Chondrocyte (in vitro differentiated cells): ENCODE measurements around the gene MAP2K5. TPM values are rescaled to one million over a fixed set of nuclear protein-coding genes. Genes with fewer than 3 reads are reported as not detected.

Experiments used
- DNase-seq: peaks from one replicate; pipeline ENCODE4 v3.0.0; 2021; ENCODE audit warnings: mixed read lengths, low spot score
- H3K27ac Mint-ChIP-seq: one replicate; pipeline ENCODE4 v1.8.0; 2021; ENCODE audit warnings: mild to moderate bottlenecking, moderate library complexity, mixed read lengths; ENCODE audit not compliant: unreplicated experiment
- H3K27me3 Mint-ChIP-seq: 2 replicates; pipeline ENCODE4 v1.8.0; 2021; ENCODE audit warnings: low read depth, mixed read lengths
- H3K36me3 Mint-ChIP-seq: 2 replicates; pipeline ENCODE4 v1.8.0; 2021; ENCODE audit warnings: low read depth, mixed read lengths
- H3K4me1 Mint-ChIP-seq: 2 replicates; pipeline ENCODE4 v1.8.0; 2021; ENCODE audit warnings: low read depth, mild to moderate bottlenecking, mixed read lengths
- H3K4me3 Mint-ChIP-seq: one replicate; pipeline ENCODE4 v1.8.0; 2021; ENCODE audit warnings: mild to moderate bottlenecking, moderate library complexity, mixed read lengths; ENCODE audit not compliant: unreplicated experiment
- H3K9me3 Mint-ChIP-seq: 2 replicates; pipeline ENCODE4 v1.8.0; 2021; ENCODE audit warnings: low read depth, mixed read lengths
- CTCF ChIP-seq: fragments of 200-600 bp; sonication (generic); IDR thresholded peaks from 2 replicates; pipeline ENCODE4 v1.5.0; 2021; ENCODE audit warnings: antibody characterized with exemption, mild to moderate bottlenecking, moderate library complexity
- total RNA-seq: library from RNA; stranded (reverse); gene quantifications from 3 replicates; pipeline ENCODE4 v1.2.1, GENCODE V29; 2021

MAP2K5 gene
- total RNA-seq, 1 donor from 2014 or later: 14.0 TPM

GRCh38 chr15:67828278-67828968 lies 285.9 kb downstream of the MAP2K5 start:
- peak overlapping the region; percentile 51 for H3K4me3 Mint-ChIP-seq
- TF ChIP-seq CTCF: no peak
- peaks cover 41% of the 10 kb centered on the region for H3K4me1 Mint-ChIP-seq
- H3K9me3 Mint-ChIP-seq: no peaks in the 10 kb centered on the region
- DNase-seq: peak; percentile 60
- H3K36me3 Mint-ChIP-seq: peaks cover 6% of the 10 kb centered on the region
- H3K27ac Mint-ChIP-seq: no peak overlapping the region
- peaks cover 64% of the 10 kb centered on the region for H3K27me3 Mint-ChIP-seq

- no peak overlapping the region for H3K4me3 Mint-ChIP-seq
- peaks cover 41% of the 10 kb centered on the region for H3K4me1 Mint-ChIP-seq
- no peak for TF ChIP-seq CTCF
- DNase-seq: peak; percentile 75
- no peak overlapping the region for H3K27ac Mint-ChIP-seq
- H3K36me3 Mint-ChIP-seq: peaks cover 4% of the 10 kb centered on the region
- peaks cover 63% of the 10 kb centered on the region for H3K27me3 Mint-ChIP-seq
- H3K9me3 Mint-ChIP-seq: no peaks in the 10 kb centered on the region
Measured at GRCh38 chr15:67828969-67829646, 286.6 kb downstream of the MAP2K5 start.

GRCh38 chr15:67829647-67830504 lies 287.4 kb downstream of the MAP2K5 start:
- Mint-ChIP-seq H3K4me1 (peaks cover 40% of the 10 kb centered on the region), H3K4me3 (no peak overlapping the region), H3K9me3 (no peaks in the 10 kb centered on the region), H3K36me3 (peaks cover 4% of the 10 kb centered on the region), H3K27me3 (peaks cover 61% of the 10 kb centered on the region), H3K27ac (no peak overlapping the region)
- DNase-seq: peak; percentile 73
- TF ChIP-seq CTCF: no peak

GRCh38 chr15:67831363-67831762 lies 288.9 kb downstream of the MAP2K5 start:
- no peak for DNase-seq
- H3K9me3 Mint-ChIP-seq: no peaks in the 10 kb centered on the region
- no peak overlapping the region for H3K4me3 Mint-ChIP-seq
- H3K27ac Mint-ChIP-seq: no peak overlapping the region
- peaks cover 55% of the 10 kb centered on the region for H3K27me3 Mint-ChIP-seq
- TF ChIP-seq CTCF: no peak
- peaks cover 2% of the 10 kb centered on the region for H3K36me3 Mint-ChIP-seq
- peaks cover 35% of the 10 kb centered on the region for H3K4me1 Mint-ChIP-seq

- Mint-ChIP-seq H3K36me3 (peaks cover 2% of the 10 kb centered on the region), H3K27ac (no peak overlapping the region), H3K9me3 (no peaks in the 10 kb centered on the region), H3K4me3 (no peak overlapping the region), H3K27me3 (peaks cover 56% of the 10 kb centered on the region), H3K4me1 (peaks cover 35% of the 10 kb centered on the region)
- peak; percentile 68 for TF ChIP-seq CTCF
- no peak for DNase-seq
Measured at GRCh38 chr15:67832031-67832551, 289.6 kb downstream of the MAP2K5 start.
